ENCODE results near the gene MCRIP1. TPM values are rescaled to one million over a fixed set of nuclear protein-coding genes. Genes with fewer than 3 reads are reported as not detected.
A peak's percentile ranks its signal among the peaks of the same experiment; 100 is the strongest.

Gene MCRIP1
- total and polyA plus RNA-seq, 4 donors = 16.6 to 42.0 (median 26.2) TPM

- 96% methylated on average over 26 of the region's 26 CpGs for WGBS
- Histone ChIP-seq H3K9me3 (ENCODE audit: control insufficient read depth in 4 of 4, low read length in 3 of 4) (no peaks in the 10 kb centered on the region), H3K27me3 (ENCODE audit: control insufficient read depth in 4 of 4, insufficient read depth in 4 of 4, low read length in 3 of 4) (no peaks in the 10 kb centered on the region), H3K4me1 (ENCODE audit: control insufficient read depth in 4 of 4, insufficient read depth in 4 of 4, low read length in 3 of 4) (peaks cover 9 to 30% (median 21%) of the 10 kb centered on the region in 4 donors), H3K9ac (ENCODE audit: low read depth in 1 of 2, low read length in 2 of 2) (peak within 1 kb of the TSS in 1 of 2 donors; percentile 8), H3K36me3 (ENCODE audit: control insufficient read depth in 4 of 4, insufficient read depth in 3 of 4, low read depth in 1 of 4, low read length in 3 of 4) (no peaks in the 10 kb centered on the region), H3K4me3 (ENCODE audit: low read depth in 1 of 3, low read length in 3 of 3) (peak within 1 kb of the TSS; percentile 0 to 80 (median 71)), H3K27ac (ENCODE audit: low read depth in 1 of 2, low read length in 2 of 2) (peak within 1 kb of the TSS; percentile 91 to 94)
- DNase-seq (ENCODE audit: low spot score) = no peak
- TF ChIP-seq HNF4A (conservative IDR thresholded peaks at IDR 0.05) (no peak), CTCF (IDR thresholded peaks at IDR 0.05; ENCODE audit: low read depth, low read length, missing input control) (no peak), EGR1 (IDR thresholded peaks at IDR 0.05; ENCODE audit: low read depth in 2 of 2) (no peak), GABPA (IDR thresholded peaks at IDR 0.05 in 1 of 2, conservative IDR thresholded peaks at IDR 0.05 in 1 of 2) (no peak), ZBTB33 (IDR thresholded peaks at IDR 0.05) (no peak), RXRA (IDR thresholded peaks at IDR 0.05) (no peak), YY1 (IDR thresholded peaks at IDR 0.05) (no peak), JUND (IDR thresholded peaks at IDR 0.05) (no peak), RAD21 (IDR thresholded peaks at IDR 0.05) (no peak), NR2F2 (IDR thresholded peaks at IDR 0.05) (no peak)
These were observed 1.8 kb upstream of the MCRIP1 start, which contains the start of gene PPP1R27 for GRCh38 chr17:81834831-81835267. PPP1R27 (minus strand) TSS chr17:81835050; CDS start chr17:81834953, 97 bp downstream.

- Histone ChIP-seq H3K27me3 (ENCODE audit: control insufficient read depth in 4 of 4, insufficient read depth in 4 of 4, low read length in 3 of 4) (no peaks in the 10 kb centered on the region), H3K36me3 (ENCODE audit: control insufficient read depth in 4 of 4, insufficient read depth in 3 of 4, low read depth in 1 of 4, low read length in 3 of 4) (no peaks in the 10 kb centered on the region), H3K9me3 (ENCODE audit: control insufficient read depth in 4 of 4, low read length in 3 of 4) (no peaks in the 10 kb centered on the region), H3K4me1 (ENCODE audit: control insufficient read depth in 4 of 4, insufficient read depth in 4 of 4, low read length in 3 of 4) (peaks cover 9 to 30% (median 21%) of the 10 kb centered on the region in 4 donors), H3K27ac (ENCODE audit: low read depth in 1 of 2, low read length in 2 of 2) (peak overlapping the region; percentile 91 to 94), H3K4me3 (ENCODE audit: low read depth in 1 of 3, low read length in 3 of 3) (peak overlapping the region; percentile 0 to 80 (median 71)), H3K9ac (ENCODE audit: low read depth in 1 of 2, low read length in 2 of 2) (peak overlapping the region in 1 of 2 donors; percentile 8)
- TF ChIP-seq ZBTB33 (IDR thresholded peaks at IDR 0.05) = no peak
- TF ChIP-seq RXRA (IDR thresholded peaks at IDR 0.05) = no peak
- peak in 1 of 2 donors; percentile 7 for TF ChIP-seq HNF4A (conservative IDR thresholded peaks at IDR 0.05)
- no peak for TF ChIP-seq RAD21 (IDR thresholded peaks at IDR 0.05)
- no peak for TF ChIP-seq GABPA (IDR thresholded peaks at IDR 0.05 in 1 of 2, conservative IDR thresholded peaks at IDR 0.05 in 1 of 2)
- TF ChIP-seq REST (IDR thresholded peaks at IDR 0.05) = peak; percentile 15
- TF ChIP-seq MAX (IDR thresholded peaks at IDR 0.05) = peak; percentile 8
- no peak for TF ChIP-seq YY1 (IDR thresholded peaks at IDR 0.05)
- no peak for TF ChIP-seq FOXA1 (IDR thresholded peaks at IDR 0.05)
- TF ChIP-seq NR2F2 (IDR thresholded peaks at IDR 0.05) = peak; percentile 58
- no peak for TF ChIP-seq TAF1 (conservative IDR thresholded peaks at IDR 0.05)
- TF ChIP-seq CTCF (IDR thresholded peaks at IDR 0.05; ENCODE audit: low read depth, low read length, missing input control) = no peak
- no peak for DNase-seq (ENCODE audit: low spot score)
- WGBS = 76% methylated on average over 31 of the region's 31 CpGs
These were observed 1.1 kb upstream of the MCRIP1 start for GRCh38 chr17:81833921-81834830.

All from liver (tissue), 9 donors.